Renal cortex interstitium (tissue), 11 donors: ENCODE data around the gene LBHD2. TPM values are rescaled to one million over a fixed set of nuclear protein-coding genes. Genes with fewer than 3 reads are reported as not detected.
"Not testable (repeated sequence)": the region's sequence is repeated elsewhere in the genome, so short reads cannot be mapped to it uniquely, and the experiment has no call there.

Source experiments
- DNase-seq, 11 donors: peaks; one replicate each; pipeline ENCODE4 v3.0.0-alpha.2; 2013; ENCODE audit warnings: low read depth in 9 of 11, low spot score in 4 of 11; ENCODE audit errors: extremely low read depth in 1 of 11
- polyA plus RNA-seq, 3 donors: library from polyadenylated mRNA; unstranded; fragments of 120-200 nt; gene quantifications; one replicate each; pipeline ENCODE4 v1.2.1, GENCODE V29; 2013; ENCODE audit not compliant: insufficient read length in 3 of 3

LBHD2 gene
- polyA plus RNA-seq, 3 donors, result not detected

GRCh38 chr14:103113774-103114173 is 29.8 kb downstream of the LBHD2 start:
- DNase-seq, result no peak

- DNase-seq, result not testable (repeated sequence)
Measured at GRCh38 chr14:103115086-103115679, 31.2 kb downstream of the LBHD2 start.

GRCh38 chr14:103115845-103116572 is 32.0 kb downstream of the LBHD2 start:
- DNase-seq, result no peak

GRCh38 chr14:103116636-103117035 is 32.6 kb downstream of the LBHD2 start:
- DNase-seq, result no peak

- DNase-seq, result not testable (repeated sequence)
Measured at GRCh38 chr14:103117499-103117898, 33.5 kb downstream of the LBHD2 start.

GRCh38 chr14:103118018-103118662 is 34.1 kb downstream of the LBHD2 start:
- no peak for DNase-seq

- DNase-seq, result no peak
Measured at GRCh38 chr14:103118663-103119404, 34.8 kb downstream of the LBHD2 start.

GRCh38 chr14:103119527-103119926 is 35.5 kb downstream of the LBHD2 start:
- not testable (repeated sequence) for DNase-seq

GRCh38 chr14:103121121-103121845 is 37.3 kb downstream of the LBHD2 start:
- DNase-seq, result no peak

- peak in 10 of 11 donors; percentile 78 to 94 (median 86) for DNase-seq
Measured at GRCh38 chr14:103121846-103122584, 38.0 kb downstream of the LBHD2 start.

- DNase-seq, result no peak
Measured at GRCh38 chr14:103122585-103122946, 38.6 kb downstream of the LBHD2 start.

- DNase-seq, result no peak
Measured at GRCh38 chr14:103122947-103123633, 39.1 kb downstream of the LBHD2 start, which contains the start of gene TNFAIP2. Gene TNFAIP2, plus strand, starts transcription at chr14:103123461. Its CDS starts 2,997 bp downstream, at chr14:103126458.

GRCh38 chr14:103123634-103124500 is 39.9 kb downstream of the LBHD2 start:
- DNase-seq, result no peak

GRCh38 chr14:103124501-103125001 is 40.5 kb downstream of the LBHD2 start:
- no peak for DNase-seq

GRCh38 chr14:103125098-103126070 is 41.4 kb downstream of the LBHD2 start:
- DNase-seq, result no peak
